ENCODE data around the gene F10. TPM values are rescaled to one million over a fixed set of nuclear protein-coding genes. Genes with fewer than 3 reads are reported as not detected.
"Not testable (repeated sequence)": the region's sequence is repeated elsewhere in the genome, so short reads cannot be mapped to it uniquely, and the experiment has no call there.

The F10 gene
- total RNA-seq, 4 donors from 2014 or later = 1.00 to 4.8 (median 2.4) TPM

DNA sequence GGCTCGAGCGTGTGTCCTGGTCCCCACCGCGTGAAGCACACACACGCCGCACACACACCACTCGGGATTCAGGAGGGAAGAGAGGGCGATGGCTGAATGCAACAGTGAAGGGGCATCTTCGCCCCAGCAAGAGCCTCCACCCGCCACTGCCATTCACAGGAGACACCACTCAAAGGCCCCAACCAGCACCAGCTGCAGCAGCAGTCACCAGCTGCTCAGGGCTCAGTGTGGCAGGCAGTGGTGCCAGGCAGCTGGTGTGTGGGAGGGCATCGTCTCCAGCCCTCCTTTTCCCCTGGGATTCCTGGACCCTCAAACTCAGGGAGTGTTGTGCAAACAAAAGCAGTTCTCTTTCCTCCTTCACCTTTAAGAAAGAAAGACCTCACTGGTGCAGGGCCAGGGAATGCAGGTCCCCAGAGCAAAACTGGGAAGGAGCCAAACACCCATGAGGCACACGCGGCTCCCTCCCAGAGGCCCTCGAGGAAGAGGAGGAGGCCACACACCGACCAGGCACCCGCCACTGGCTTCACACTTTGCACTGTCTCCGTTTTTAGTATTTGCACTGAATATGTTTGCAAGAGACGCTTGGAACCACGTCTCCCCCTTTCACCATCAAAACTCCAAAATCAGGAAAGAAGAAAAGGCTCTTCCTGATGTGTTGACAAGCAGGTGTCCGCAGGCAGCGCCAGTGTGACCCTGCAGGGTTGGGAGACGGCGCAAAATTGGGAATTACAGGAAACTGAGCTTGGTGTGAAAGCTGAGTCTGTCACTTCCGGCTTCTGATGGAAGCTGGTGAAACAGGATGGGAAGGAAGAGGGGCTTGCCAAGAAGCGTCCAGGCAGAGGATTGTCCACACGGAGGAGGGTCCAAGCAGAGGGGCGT lies 43.5 kb upstream of the F10 start:
- Histone ChIP-seq H3K4me1 (peaks cover 6 to 9% of the 10 kb centered on the region in 2 donors), H3K27ac (no peak overlapping the region), H3K9me3 (no peaks in the 10 kb centered on the region), H3K36me3 (no peaks in the 10 kb centered on the region), H3K27me3 (peaks cover 0 to 11% (median 5%) of the 10 kb centered on the region in 3 donors), H3K4me3 (no peak overlapping the region)
- in situ Hi-C loops (cut with MboI; ENCODE audit: low sequenced_read_pairs in 4 of 4) (no loop called here), intact Hi-C loops (cut with DNase I; ENCODE audit: low total_unique reads) (no loop called here)
- TF ChIP-seq POLR2A (IDR thresholded peaks at IDR 0.05) = no peak
- TF ChIP-seq, protein P1, sequence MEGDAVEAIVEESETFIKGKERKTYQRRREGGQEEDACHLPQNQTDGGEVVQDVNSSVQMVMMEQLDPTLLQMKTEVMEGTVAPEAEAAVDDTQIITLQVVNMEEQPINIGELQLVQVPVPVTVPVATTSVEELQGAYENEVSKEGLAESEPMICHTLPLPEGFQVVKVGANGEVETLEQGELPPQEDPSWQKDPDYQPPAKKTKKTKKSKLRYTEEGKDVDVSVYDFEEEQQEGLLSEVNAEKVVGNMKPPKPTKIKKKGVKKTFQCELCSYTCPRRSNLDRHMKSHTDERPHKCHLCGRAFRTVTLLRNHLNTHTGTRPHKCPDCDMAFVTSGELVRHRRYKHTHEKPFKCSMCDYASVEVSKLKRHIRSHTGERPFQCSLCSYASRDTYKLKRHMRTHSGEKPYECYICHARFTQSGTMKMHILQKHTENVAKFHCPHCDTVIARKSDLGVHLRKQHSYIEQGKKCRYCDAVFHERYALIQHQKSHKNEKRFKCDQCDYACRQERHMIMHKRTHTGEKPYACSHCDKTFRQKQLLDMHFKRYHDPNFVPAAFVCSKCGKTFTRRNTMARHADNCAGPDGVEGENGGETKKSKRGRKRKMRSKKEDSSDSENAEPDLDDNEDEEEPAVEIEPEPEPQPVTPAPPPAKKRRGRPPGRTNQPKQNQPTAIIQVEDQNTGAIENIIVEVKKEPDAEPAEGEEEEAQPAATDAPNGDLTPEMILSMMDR (IDR thresholded peaks at IDR 0.05 in 4 of 5, conservative IDR thresholded peaks at IDR 0.05 in 1 of 5) = no peak
- ATAC-seq = no peak
- DNase-seq = no peak

DNA sequence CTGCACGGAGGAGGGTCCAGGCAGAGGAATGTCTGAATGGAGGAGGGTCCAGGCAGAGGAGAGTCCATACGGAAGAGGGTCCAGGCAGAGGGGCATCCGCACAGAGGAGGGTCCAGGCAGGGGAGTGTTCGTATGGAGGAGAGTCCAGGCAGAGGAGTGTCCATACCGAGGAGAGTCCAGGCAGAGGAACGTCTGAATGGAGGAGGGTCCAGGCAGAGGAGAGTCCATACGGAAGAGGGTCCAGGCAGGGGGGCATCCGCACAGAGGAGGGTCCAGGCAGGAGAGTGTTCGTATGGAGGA lies 42.9 kb upstream of the F10 start:
- H3K4me1 ChIP-seq; intact Hi-C loops (cut with DNase I; ENCODE audit: low total_unique reads); H3K9me3 ChIP-seq; H3K4me3 ChIP-seq; in situ Hi-C loops (cut with MboI; ENCODE audit: low sequenced_read_pairs in 4 of 4); DNase-seq; ATAC-seq; H3K36me3 ChIP-seq; H3K27ac ChIP-seq: not testable (repeated sequence)
- peaks cover 0 to 11% (median 5%) of the 10 kb centered on the region in 3 donors for H3K27me3 ChIP-seq

DNA sequence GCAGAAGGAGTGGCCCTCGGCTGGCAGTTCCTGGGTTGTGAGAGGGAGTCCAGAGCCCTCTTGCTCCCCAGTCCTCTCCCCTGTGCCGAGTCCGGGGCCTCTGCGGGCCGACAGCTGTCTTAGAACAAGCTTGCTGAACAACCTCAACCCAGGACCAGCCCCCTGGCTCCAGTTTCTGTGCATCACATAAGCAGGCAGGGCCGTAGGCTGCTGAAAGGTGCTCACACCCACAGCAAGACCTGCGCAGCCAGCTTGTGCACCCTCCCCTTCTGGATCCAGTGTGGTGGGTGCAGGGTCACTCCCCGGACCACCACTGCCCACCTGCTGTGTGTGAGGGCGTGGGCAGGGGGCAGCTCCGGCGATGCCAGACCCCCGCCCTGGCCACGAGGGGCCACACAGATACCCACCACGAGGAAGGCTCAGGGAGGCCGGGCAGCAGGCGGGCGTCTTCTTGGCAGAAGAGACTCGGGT lies 42.2 kb upstream of the F10 start:
- TF ChIP-seq POLR2A (IDR thresholded peaks at IDR 0.05) = no peak
- TF ChIP-seq, protein P1 (IDR thresholded peaks at IDR 0.05 in 4 of 5, conservative IDR thresholded peaks at IDR 0.05 in 1 of 5) = no peak
- intact Hi-C loops (cut with DNase I; ENCODE audit: low total_unique reads) (no loop called here), in situ Hi-C loops (cut with MboI; ENCODE audit: low sequenced_read_pairs in 4 of 4) (no loop called here)
- Histone ChIP-seq H3K27ac (no peak overlapping the region), H3K4me3 (no peak overlapping the region), H3K4me1 (peaks cover 6 to 9% of the 10 kb centered on the region in 2 donors), H3K27me3 (peaks cover 0 to 11% (median 5%) of the 10 kb centered on the region in 3 donors), H3K36me3 (no peaks in the 10 kb centered on the region), H3K9me3 (no peaks in the 10 kb centered on the region)
- DNase-seq = no peak
- ATAC-seq = no peak

DNA sequence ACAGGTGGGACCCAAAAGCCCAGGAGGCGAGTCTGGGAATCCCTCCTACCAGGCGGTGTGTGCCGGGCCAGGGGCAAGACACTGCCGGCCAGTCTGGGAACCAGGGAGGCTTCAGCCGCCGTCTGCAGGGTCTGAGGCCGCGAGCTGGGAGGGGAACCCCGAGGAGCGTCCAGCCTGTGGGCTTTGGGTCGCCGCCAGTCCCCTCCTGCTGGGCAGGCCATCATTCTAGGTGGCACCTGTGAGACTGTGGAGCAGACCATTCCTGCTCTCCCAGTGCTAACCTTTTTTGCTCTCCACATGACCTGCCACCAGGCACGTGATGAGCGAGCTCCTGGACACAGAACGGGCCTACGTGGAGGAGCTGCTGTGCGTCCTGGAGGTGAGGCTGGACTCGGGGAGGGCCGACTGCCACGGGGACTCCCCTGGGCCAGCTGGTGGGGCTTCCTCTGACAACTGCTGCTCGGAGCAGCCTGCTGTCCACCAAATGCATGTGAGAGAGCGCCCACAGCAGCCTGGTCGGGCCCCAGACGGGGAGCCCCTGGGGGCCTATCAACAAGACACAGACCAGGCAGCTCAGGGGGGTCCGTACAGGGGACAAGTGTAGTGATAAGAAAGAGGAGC lies 41.6 kb upstream of the F10 start:
- Histone ChIP-seq H3K27me3 (peaks cover 0 to 11% (median 5%) of the 10 kb centered on the region in 3 donors), H3K4me3 (no peak overlapping the region), H3K36me3 (no peaks in the 10 kb centered on the region), H3K27ac (no peak overlapping the region), H3K4me1 (peaks cover 6 to 9% of the 10 kb centered on the region in 2 donors), H3K9me3 (no peaks in the 10 kb centered on the region)
- DNase-seq (no peak), ATAC-seq (no peak)
- in situ Hi-C loops (cut with MboI; ENCODE audit: low sequenced_read_pairs in 4 of 4) = no loop called here
- intact Hi-C loops (cut with DNase I; ENCODE audit: low total_unique reads) = no loop called here
- TF ChIP-seq, protein P1 (IDR thresholded peaks at IDR 0.05 in 4 of 5, conservative IDR thresholded peaks at IDR 0.05 in 1 of 5) = no peak
- no peak for TF ChIP-seq POLR2A (IDR thresholded peaks at IDR 0.05)
